ENCODE results near the gene COX7A1.

- TF ChIP-seq EZH2phosphoT487 (IDR thresholded peaks at IDR 0.05; ENCODE audit: borderline replicate concordance) (no peak), CTCF (conservative IDR thresholded peaks at IDR 0.05; ENCODE audit: low read length) (no peak)
Observed at GRCh38 chr19:36112678-36113077, 39.6 kb downstream of the COX7A1 start.
